ENCODE measurements around the gene FBXO28.
"Not testable (repeated sequence)": the region's sequence is repeated elsewhere in the genome, so short reads cannot be mapped to it uniquely, and the experiment has no call there.

FBXO28 gene, protein sequence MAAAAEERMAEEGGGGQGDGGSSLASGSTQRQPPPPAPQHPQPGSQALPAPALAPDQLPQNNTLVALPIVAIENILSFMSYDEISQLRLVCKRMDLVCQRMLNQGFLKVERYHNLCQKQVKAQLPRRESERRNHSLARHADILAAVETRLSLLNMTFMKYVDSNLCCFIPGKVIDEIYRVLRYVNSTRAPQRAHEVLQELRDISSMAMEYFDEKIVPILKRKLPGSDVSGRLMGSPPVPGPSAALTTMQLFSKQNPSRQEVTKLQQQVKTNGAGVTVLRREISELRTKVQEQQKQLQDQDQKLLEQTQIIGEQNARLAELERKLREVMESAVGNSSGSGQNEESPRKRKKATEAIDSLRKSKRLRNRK

DNA sequence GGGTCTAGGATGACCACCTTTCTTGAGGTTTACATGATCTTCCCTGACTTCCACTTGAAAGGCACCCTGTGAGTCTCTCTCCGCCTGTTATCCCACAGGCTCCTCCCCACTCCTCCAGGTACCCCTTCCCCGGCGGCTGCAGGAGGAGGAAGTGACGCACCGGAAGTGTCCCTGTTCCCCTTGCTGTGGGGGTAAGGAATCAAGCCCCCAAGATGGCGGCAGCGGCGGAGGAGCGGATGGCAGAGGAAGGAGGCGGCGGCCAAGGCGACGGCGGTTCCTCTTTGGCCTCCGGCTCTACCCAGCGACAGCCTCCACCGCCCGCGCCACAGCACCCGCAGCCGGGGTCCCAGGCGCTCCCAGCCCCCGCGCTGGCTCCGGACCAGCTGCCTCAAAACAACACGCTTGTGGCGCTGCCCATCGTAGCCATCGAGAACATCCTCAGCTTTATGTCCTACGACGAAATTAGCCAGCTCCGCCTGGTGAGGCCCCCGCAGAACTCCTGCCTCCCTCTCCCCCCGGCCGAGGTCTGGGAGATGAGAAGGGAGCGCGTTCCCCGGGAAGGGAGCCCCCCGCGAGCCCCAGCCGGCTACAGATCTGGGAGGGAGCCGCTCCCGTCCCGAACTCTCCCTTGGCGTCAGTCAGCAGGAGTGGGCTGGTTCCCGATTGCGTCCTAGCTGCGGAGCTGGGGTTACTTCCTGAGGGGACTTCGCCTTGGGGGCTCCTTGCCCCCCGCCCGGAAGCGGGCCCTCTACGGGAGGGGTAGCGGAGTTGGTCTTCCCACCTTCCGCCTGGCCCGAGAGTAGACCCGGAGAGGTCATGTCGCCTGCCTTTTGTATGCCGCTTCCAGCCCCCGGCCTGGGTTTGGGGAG is at the start of gene FBXO28:
FBXO28 (plus strand) TSS at position 194 of the 869 bp plus-strand sequence; CDS start at position 213, 19 bp downstream.
- DNase-seq, result peak; percentile 95

DNA sequence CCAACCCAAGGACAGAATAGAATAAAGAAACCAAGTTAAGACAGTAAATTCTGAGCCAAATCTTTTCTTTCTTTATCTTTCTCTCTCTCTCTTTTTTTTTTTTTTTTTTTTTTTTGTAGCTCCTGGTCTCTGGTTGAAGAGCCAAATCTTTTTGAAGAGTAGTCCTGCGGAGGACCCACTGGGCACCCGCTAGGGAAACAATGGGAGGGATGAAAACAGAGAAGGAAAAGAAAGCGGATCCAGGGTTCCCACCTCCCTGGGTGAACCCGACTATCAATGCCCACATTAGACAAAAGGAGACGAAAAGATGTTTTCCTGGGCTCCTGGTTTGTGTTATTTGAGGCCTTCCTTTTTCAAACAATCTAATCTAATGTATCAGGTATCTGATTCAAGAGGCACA is 49.8 kb upstream of the FBXO28 start:
- no peak for DNase-seq

DNA sequence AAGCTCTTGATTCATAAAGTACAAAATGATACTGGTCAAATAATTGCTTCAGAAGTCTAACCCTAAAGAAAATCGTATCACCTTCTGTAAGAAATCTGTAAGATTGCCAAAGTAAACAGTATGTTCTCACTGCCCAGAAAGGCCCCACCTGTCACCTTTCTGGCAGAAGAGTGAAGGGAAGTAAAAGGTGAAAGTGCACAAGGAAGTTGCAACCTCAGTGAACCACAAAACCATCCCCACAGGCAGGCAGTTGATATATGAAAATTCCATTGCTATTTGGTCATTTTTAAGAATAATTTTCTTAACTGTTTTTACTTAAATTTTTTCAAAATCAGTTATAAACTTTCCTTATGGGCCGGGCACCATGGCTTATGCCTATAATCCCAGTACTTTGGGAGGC is 48.5 kb upstream of the FBXO28 start:
- no peak for DNase-seq

DNA sequence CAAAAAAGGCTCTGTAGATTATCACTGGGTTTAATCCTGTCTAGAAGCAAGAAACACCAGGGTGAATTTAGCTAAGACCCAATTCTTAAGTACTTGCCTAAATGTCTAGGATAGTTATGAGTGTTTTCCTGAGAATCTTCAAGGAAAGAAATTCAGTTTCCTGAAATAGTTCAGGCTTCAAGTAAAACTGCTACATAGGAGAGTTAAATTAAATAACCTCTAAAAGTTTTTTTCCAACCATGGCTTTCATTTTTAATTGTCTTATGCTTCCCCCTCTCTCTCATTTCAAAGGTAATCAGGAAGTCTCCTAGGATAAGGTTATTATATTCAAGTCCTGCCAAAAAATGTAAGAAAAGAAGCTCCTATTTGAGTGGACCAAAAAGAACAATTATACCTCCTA is 46.7 kb upstream of the FBXO28 start:
- no peak for DNase-seq

DNA sequence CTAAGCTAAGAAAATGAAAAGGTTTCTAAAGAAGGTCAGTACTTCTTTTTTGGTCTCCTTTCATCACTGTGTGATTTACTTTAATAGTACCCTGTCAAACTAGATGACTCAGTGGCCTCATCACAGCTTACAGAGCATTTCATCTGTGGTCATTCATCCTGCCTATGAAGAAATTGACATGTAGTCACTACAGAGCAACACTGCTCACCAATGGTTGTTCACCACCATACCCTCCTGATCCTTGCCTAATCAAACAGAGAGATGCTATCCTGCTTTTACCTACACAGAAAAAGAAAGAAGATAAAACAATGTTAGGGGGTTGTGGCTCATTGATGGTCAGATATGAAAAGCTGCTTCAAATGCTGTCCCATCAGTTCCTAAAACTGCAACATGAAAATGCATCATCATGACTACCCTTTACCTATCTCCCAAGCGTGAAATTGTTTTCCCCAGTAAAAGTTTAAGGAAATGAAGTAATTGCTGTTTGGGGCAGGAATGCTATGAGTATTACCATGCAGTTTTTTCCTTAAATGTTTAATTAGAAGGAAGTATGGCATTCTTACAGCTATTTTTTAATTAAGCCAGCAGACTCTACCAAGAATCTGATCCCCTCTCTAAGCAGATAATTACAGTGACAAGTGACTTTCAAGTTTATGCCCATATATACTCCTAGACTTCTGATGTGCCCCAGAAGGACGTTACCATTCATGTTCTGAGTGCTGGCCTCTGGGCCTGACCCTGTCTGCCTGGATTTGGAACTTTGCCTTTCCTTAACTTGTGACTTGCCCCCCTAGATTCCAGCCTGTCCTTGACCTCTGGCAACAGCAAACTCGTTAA is 46.1 kb upstream of the FBXO28 start:
- no peak for DNase-seq

DNA sequence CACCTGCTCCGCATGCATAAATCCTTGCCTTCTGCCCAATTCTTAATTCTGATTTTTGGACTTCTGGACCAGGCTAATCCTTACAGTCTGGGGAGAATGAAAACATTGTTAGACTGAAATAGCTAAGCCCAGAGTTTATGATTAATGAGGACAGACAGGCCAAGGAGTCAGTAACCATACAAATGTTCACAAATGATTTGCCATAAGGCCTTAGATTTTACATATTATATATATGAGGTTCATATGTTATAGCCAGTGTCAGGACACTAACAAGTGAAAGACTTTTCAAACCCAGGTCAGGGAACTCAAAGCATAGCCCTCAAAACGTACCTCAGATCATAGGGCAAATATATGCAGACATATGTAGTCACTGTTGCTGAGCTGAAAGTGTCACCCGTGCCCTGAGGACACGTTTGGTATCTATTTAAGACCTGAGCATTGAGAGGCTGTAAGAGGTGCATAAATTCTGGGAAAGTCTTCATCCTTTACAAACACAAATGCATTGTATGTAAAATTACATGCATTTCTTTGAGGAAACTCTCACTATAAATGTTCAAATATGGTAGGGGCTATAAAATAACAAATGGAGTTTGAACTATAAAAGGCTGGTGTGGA is 45.3 kb upstream of the FBXO28 start:
- DNase-seq, result no peak

DNA sequence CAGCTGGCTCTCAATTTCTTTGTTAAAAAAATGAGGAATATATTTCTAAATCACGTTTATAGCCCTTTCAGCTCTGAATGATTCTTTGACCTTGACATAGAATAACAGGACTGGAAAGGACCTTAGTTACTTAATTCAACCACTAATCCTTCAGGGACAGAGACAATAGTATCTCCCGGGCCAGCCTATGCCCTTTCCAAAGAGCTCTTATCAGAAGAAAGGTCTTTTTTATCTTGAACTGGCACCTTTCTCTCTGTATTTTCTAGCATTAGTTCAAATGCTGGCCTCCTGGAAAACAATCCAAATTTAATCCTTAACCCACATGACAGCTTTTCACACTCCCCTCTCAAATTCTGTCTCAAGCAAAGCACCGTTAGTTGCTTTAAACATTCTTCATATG is 44.8 kb upstream of the FBXO28 start:
- DNase-seq, result no peak

DNA sequence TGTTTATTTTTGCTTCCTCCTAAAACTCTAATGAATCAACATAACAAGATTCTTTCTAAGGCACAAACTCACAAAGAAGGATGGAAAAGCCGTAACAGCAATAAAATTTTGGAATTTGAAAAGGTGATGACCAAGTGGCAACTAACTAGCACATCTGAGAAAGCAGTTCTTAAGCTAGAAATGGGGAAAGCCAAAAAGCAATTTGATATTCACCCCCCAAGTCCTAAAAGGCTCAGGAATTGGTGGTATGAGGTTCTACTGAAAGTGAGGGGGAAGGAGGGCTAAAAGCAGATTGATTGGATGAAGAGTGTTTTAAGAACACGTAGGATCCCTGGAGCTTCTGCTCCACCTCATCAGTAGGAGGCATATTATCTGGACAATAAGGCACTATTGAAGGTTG is 43.4 kb upstream of the FBXO28 start:
- DNase-seq, result no peak

DNA sequence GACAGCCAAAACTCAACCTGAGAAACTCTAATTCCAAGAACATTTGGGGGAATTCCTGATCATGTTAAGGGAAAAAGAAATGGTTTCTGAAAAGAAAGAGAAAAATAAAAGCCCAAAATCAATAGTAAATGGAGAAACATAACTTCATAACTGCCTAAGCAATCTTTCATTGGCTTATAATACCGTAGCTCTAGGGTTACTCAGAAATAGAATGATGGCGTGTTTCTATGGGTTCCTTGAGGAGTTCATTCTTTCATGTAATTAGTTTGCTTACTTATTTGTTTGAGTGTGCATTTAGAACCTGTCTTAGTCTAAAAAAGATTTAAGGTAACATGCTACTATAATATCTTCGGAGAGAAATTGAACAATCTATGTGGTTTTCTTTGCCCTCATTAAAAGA is 37.5 kb upstream of the FBXO28 start:
- no peak for DNase-seq

DNA sequence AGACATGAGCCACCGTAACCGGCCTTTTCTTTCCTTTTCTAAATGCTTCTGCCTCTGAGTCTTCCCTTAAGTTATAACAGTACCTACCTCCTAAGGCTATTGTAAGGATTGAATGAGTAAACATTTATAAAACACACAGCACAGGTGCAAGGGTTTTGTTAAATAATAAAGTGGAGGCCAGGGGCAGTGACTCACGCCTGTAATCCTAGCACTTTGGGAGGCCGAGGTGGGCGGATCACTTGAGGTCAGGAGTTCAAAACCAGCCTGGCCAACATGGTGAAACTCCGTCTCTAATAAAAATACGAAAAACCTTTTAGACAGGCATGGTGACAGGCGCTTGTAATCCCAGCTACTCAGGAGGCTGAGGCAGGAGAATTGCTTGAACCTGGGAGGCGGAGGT is 34.3 kb upstream of the FBXO28 start:
- not testable (repeated sequence) for DNase-seq

DNA sequence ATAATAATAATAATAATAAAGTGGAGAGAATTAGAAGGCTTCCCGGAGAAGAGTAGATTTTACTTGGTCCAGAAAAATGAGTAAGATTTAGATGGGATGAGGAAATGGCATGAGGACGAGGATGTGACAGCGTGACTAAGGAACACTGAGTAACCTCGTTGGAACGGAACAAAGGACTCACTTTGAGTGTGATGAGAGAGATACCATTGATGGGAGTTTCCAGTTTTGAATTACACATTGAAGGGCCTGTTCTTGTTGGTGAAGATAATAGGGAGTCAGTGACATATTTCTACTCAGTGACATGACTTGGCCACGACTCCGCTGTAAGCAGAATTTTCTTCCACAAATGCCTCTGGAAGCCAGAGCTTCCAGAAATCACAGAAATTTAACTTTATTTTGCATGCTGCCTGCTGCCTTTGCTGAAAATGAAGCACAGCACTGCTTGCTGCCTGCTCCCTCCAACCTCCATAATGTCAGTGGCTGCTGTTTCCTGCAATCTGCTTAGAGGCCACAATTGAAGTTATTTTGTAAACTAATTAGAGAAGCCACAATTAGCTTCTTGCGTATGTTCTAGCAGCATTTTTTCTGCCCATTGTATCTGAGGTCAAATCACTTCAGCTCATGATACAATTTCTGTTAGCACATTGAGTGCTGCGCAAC is 33.7 kb upstream of the FBXO28 start:
- DNase-seq, result no peak

DNA sequence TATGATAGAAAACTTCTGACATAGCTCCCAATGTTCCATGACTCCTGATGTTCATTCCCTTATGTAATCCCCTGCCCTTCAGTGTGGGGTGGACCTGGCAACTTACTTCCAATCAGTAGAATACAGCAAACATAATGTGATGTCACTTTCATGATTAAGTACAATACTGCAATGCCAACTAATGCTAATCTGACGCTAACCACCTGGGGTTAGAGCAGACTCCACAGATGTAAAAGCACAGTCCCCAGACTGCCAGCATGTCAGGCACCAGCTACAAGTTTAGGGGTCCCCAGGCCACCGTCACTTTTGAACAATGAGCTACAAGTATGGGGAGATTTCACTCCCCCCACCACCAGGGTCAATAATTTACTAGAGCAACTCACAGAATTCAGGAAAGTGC is 32.3 kb upstream of the FBXO28 start:
- no peak for DNase-seq

DNA sequence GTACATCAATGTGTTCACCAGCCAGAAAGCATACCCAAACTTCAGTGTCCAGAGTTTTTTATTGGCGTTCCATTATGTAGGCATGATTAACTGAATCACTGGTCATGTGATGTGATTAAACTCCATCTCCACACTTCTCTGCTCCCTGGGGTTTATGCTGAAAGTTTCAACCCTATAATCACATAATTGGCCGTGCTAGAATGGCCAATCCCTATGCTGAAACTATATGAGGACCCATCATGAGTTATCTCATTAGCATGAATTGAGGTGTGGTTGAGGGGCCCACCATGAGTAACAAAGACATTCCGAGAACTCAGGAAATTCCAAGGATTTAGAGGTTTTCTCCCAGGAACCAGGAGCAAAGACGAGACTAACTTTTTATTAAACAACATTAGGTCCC is 31.8 kb upstream of the FBXO28 start:
- no peak for DNase-seq

DNA sequence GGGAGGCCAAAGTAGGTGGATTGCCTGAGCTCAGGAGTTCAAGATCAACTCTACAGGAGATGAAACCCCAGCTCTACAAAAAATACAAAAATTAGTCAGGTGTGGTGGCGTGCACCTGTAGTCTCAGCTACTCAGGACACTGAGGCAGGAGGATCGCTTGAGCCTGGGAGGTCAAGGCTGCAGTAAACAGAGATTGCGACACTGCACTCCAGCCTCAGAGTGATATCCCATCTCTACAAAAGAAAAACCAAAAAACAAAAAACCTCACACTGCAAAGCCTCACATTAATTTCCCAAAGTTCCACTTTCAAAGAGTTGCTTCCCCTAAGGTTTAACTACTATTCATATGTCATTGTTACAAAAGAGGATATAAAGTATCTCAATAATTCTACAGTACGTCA is 29.0 kb upstream of the FBXO28 start:
- no peak for DNase-seq

DNA sequence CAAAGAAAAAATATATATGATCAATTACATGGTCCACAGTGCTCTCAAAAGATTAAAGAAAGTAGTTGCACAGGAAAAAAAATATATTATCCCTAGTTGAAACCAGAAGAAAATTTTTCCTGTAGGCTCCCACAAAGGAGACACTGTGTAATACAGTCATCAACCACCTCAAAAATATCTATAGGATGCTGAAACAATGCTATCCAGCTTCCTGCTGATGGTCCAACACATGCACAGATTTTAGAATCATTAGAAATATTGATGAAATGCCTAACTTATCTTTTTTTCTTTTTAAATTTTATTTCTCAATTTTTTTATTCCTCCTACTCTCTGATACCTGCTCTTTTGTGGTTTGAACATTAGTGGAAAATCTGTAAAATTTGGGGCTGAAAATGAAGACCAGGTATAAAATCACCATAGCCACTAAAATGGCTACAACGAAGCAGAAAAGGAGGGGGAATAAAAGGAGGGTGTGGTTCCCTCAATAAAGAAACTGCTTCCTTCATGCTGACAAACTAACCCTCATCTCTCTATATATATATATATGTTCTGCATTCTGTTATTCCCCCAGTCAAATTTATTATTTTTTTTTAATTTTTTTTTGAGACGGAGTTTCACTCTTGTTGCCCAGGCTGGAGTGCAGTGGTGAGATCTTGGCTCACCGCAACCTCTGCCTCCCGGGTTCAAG is 28.3 kb upstream of the FBXO28 start:
- DNase-seq, result no peak

DNA sequence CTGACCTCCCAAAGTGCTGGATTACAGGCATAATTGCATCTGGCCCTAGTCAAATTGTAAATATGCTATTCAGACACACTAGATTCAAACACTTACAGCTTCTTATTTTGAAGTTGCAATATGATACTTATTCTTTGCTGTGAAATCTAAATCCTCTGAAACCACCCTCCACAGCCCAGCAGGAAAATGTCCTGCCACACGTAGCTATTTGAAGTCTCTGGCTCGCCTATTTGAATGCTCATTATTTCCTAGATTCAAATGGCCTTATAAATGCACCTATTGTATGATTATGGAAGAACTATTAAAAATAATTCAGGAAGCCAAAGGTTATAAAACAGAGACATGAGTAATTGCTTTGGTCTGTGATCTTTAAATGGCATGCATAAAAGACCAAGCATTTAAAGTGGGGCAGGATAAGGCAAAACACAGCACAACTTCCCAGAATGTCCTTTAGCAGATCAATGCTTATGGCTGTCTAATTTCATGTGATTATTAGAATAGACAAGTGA is 26.6 kb upstream of the FBXO28 start:
- no peak for DNase-seq

DNA sequence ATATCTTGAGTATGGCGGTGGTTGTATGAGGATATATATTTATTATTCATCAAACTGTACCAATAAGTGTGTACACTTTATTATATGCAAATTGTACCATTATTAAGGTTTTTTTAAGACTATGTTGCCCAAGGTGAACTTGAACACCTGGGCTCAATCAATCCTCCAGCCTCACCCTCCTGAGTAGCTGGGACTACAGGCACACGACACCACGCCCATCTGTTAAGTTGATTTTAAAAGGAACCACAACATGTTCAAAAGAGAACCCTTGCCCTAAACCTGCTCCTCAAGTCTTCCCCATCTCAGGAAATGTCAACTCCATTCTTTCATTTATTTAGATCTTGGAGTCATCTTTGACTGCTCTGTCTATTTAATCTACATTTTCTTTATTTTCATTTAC is 24.3 kb upstream of the FBXO28 start:
- DNase-seq, result no peak

DNA sequence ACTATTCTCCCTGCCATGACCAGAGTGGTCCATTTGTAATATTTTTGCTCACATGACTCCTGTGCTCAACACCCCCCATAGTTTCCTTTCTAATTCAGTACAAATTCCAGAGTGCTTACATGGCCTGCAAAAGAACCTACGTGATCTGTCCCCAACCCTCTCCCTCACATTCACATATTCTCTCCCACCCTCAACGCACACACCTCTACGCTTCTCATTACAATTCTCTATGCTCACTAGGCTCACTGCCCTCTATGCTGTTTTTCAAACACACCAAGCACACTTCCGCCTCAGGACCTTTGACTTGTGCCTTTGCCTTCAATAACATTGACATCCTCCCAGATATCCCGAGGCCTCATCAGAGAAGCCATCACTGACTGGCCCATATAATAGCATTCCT is 23.8 kb upstream of the FBXO28 start:
- DNase-seq, result no peak

DNA sequence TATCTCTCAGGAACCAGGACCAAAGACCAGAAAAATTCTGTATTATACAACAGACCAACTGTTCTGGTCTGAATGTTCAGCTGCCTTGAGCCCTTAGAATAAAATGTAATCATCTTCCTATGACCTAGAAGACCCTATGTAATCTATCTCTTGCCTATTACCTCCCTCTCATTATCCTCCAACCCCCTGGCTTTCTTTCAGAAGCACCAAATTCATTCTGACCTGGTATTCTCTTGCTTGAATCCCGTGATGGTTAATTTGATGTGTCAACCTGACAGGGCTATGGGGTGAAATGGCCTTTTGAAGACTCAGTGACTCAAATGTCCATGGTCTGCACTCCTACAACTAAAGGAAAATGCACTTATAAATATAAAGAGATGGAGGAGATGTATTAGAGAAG is 21.8 kb upstream of the FBXO28 start:
- no peak for DNase-seq

DNA sequence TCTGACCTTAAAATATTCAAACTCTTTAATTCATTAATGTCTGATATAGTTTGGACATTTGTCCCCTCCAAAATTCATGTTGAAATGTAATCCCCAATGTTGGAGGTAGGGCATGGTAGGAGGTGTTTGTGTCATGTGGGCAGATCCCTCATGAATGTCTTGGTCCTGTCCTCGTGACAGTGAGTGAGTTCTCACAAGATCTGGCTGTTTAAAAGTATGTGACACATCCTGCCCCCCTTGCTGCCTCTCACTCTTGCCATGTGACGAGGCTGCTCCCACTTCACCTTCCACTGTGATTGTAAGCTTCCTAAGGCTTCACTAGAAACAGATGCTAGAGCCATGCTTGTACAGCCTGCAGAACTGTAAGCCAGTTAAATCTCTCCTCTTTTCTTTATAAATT is 21.3 kb upstream of the FBXO28 start:
- no peak for DNase-seq

DNA sequence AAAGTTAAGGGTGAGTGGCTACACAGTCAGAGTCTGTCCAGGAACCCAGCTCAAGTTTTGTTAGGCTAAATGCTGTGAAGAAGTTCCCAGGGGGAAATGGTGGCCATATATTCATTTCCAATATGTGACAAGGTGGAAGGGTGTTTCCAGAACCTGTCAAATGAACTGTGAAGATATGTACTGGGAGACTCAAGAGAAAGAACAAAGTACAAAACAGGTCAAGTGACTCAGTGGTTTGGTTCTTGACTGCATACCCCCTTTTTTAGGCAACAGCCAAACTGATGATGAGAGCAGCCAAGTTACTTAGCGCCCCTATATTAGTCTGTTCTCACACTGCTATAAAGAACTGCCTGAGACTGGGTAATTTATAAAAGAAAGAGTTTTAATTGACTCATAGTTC is 18.6 kb upstream of the FBXO28 start:
- DNase-seq, result no peak

DNA sequence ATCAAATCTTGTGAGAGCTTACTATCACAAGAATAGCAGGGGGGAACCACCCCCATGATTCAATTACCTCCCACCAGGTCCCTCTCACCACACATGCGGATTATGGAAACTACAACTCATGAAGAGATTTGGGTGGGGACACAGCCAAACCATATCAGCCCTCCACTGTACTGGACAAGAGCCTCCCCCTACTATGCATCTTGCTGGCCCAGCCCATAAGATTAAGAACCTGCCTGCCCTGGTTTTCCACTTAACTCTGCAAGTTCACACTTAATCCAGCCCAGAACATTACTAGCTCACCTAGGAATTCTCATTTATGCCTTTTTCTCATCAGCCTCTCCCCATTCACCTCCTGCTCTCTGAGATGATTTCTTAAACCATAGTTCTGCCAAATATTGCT is 18.0 kb upstream of the FBXO28 start:
- no peak for DNase-seq
